SKM-1 (cell line): ENCODE results near the gene FITM1.
A peak's percentile ranks its signal among the peaks of the same experiment; 100 is the strongest.

ENCODE experiments used
- DNase-seq: peaks from one replicate; lab custom pipeline; 2025; ENCODE audit not compliant: unreplicated experiment; lab: John Stamatoyannopoulos, UW

Gene FITM1, protein sequence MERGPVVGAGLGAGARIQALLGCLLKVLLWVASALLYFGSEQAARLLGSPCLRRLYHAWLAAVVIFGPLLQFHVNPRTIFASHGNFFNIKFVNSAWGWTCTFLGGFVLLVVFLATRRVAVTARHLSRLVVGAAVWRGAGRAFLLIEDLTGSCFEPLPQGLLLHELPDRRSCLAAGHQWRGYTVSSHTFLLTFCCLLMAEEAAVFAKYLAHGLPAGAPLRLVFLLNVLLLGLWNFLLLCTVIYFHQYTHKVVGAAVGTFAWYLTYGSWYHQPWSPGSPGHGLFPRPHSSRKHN

GRCh38 chr14:24130380-24130716, at the start of gene FITM1:
Gene FITM1 (plus strand): TSS chr14:24130659. CDS start chr14:24131564, 905 bp downstream.
- no peak for DNase-seq

DNA sequence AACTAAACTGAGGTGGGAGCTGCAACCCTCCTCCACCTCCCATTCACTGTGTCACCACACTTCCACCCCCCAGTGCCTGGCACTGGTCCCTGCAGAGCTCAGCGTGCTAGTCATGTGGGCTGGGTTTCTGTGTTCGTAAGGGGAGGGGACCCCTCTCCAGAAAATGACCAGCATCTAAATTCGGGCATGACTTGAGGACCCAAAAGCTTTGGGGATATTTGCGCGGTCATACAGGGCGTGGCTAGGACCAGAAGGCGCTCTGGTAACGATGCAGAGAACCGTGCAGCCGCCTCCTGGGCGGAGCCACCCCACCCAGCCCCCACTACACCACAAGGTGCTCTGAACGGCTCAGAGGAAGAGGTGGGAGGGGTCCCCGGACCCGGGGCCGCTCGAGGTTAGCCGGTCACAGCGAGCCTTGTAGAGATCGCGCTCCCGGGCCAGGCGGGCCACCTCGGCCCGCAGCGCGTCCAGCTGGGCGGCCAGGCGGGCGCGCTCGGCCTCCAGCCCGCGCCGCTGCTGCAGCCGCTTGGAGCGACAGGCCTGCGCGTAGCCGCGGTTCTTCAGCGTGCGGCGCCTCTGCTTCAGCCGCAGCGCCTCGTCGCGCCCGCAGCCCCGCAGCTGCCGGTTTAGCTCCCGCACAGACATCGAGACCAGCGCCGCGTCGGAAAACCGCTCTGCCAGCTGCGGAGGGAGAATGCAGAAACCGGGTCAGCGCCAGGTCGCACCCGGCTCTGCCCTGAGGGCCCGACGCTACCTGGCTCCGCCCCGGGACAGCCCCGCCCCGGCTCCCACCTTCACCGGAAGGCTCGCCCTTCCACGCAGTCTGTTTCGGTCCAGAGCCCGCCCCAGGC, 49.3 kb upstream of the FITM1 start:
- DNase-seq = no peak

- DNase-seq = no peak
Observed at GRCh38 chr14:24081739-24082211, 48.7 kb upstream of the FITM1 start.

DNA sequence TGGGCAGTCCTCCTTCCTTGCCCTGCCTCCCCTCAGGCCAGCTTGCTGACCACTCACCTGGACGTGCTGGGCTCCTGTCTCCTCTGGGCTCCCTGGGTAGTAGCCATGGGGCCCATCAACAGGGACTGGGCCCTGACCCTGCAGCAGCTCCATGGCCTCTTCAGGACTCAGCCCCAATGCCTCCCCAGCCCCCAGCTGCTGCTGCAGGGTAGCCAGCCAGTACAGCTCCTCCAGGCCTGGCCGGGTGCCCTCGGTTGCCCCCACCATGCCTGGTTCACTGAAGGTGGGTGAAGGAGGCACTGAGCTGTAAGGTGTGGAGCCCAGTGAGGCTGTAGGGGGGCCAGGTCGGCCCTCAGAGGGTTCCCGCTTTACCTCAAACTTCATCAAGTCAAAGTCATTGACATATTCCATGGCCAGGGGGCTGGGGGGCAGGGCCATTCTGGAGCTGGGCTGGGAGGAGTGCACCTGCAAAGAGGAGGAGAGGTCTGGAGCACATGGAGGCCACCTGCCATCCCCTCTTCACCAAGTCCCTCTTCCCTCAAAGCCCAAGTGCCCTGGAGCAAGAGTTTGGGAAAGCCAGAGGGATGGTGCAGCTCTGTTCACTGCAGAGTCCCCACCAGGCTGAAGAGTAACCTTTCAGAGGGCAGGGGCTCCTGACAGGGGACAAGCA, 47.9 kb upstream of the FITM1 start:
- DNase-seq = no peak

GRCh38 chr14:24083462-24083861, 47.0 kb upstream of the FITM1 start:
- no peak for DNase-seq

- no peak for DNase-seq
Observed at GRCh38 chr14:24084440-24084839, 46.0 kb upstream of the FITM1 start.

GRCh38 chr14:24085215-24085614, 45.2 kb upstream of the FITM1 start:
- no peak for DNase-seq

DNA sequence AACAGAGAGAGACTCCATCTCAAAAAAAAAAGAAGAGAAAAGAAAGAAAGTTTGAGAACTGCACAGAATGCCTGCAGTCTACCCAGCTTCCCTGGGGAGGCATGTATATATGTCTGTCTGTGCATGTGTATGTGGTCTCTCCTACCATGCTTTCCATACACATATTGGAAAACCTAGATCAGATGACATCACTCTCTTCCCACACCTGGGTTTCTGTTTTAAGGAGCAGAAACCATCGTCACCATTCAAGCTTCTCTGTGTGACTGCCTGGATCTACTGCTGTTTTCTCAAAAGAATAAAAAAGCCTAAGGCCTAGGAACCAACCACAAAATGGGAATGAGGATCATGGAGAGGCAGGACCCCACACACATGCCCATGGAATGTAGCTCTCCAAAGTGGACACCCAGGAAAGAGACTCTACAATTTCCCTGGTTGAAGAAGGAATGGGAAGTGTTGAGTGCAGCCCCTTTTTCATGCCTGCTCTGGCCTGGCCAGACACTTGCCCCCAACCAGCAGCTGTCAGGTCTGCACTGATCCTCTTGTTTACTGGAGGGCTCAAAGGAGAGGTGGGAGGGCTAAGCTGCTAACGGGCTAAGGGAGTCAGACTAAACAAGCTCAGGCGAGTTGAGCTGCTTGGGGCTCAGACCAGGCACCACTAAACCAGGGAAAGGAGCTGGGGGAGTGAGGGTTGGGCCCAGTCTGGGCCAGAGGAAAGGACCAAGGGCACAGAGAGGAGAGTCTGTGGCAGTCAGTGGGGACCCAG, 44.1 kb upstream of the FITM1 start:
- no peak for DNase-seq

DNA sequence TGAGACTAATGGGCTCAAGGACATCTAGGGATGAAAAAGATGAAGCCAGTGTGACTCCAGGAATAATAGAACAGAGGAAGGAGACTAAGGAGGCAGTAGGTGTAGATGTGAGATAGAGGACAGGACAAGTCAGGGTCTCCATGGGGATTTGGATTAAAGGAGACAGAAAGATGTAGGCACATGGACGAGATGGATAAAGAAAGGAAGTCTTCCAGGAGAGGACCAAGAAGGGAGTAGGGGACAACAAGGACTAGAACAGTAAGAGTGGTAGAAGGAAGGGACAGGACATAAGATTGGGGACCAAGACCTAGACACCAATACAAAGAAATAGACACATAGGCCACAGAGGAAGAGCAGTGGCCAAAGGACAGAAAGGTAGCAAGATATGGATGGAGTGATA, 43.5 kb upstream of the FITM1 start:
- no peak for DNase-seq

- DNase-seq = no peak
Observed at GRCh38 chr14:24088095-24088494, 42.4 kb upstream of the FITM1 start.

- no peak for DNase-seq
Observed at GRCh38 chr14:24089890-24090289, 40.6 kb upstream of the FITM1 start.

GRCh38 chr14:24092110-24092504, 38.4 kb upstream of the FITM1 start:
- no peak for DNase-seq

DNA sequence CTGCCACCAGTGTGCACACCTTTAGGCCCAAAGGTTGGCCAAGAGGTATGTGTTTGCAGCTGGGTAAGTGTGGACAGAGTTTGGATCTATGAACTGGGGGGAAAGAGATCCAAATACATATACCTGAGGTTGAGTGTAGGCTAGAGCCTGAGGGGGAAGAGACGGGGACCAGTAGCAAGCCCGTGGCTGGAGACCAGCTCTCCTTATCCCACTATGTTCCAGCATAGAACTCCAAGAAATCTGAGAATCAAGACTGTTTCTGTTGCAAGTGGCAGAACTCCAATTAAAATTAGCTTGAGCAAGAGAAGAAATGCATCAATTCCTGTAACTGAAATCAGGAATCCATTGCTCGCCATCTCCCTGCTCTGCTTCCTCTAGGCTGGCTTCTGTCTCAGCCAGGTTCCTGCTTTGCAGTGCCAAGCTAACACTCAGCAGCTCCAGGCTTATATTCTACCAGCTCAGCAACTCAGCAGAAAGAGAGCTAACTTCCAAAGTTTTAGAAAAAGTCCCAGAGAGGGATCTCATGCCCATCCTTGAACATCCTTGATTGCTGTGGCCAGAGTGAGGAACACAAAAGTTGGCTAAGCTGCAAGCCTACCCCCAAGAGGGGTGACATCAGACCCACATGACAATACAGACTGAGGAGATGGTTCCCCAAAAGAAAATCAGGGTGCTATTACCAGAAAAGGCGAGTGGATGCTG, 37.8 kb upstream of the FITM1 start:
- no peak for DNase-seq

DNA sequence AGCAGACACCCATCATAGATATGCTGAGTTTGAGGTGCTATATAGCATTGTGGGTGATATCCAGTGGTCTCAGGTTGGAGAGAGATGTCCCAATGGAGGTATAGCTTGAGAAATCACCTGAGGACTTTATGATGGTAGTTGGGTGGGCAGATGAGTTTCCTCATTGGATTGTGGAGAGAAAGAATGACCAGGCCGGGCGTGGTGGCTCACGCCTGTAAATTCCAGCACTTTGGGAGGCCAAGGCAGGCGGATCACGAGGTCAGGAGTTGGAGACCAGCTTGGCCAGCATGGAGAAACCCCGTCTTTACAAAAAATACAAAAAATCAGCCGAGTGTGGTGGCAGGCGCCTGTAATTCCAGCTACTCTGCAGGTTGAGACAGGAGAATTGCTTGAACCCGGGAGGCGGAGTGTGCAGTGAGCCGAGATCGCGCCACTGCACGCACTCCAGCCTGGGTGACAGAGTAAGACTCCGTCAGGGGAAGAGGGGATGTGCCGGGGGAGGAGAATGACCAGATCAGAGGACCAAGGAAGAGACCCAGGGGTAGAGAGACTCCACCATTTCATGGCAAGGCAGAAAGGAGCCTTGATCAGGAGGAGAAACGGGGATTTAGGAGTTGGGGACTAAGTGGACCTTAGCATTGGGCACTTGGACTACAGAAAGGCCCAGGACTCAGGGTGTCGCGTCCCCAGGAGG, 37.1 kb upstream of the FITM1 start:
- DNase-seq = no peak

DNA sequence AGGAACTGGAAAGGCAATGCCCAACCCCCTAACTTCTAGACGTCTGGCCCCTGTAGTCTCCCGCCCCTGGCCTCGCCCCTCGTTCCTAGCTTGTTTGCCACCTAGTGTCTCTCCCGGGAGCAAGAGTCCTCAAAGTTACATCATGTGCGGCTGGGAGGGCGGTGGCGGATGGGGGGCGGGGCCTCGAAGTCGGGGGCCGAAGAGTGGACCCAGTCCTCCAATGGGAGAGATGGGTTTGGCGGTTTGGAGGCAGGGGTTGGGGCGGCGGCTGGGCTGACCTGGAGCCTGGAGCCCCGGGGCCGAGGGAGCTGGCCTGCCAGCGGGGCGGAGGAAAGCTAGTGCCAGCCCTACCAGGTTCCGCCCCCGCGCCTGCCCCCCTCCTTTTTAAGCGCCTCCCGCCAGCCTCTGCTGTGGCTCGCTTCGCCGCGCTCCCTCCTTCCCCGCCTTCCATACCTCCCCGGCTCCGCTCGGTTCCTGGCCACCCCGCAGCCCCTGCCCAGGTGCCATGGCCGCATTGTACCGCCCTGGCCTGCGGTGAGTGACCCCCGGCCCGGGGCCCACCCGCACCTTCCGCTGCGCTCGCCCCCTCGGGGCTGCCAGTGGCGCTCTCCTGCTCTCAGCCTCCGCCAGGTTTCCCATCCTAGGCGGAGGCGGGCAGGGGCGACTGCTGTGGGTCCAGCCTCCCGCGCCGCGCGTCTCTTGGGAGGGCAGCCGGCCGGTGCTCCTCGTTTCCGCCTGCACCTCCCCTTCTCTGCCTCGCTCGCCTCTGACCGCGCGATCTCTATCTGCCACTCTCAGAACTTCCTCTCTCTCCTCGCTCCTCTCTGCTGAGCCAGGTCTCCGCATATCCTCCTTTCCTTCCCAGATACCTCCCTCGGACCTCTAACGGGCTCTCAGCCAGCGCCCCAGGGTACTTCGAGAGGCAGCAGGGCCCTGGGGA, 36.3 kb upstream of the FITM1 start, which contains the start of gene PCK2:
Gene PCK2 (plus strand): TSS at position 411 of the 940 bp plus-strand sequence. CDS start 95 bp downstream, at position 506.
- peak; percentile 34 for DNase-seq

DNA sequence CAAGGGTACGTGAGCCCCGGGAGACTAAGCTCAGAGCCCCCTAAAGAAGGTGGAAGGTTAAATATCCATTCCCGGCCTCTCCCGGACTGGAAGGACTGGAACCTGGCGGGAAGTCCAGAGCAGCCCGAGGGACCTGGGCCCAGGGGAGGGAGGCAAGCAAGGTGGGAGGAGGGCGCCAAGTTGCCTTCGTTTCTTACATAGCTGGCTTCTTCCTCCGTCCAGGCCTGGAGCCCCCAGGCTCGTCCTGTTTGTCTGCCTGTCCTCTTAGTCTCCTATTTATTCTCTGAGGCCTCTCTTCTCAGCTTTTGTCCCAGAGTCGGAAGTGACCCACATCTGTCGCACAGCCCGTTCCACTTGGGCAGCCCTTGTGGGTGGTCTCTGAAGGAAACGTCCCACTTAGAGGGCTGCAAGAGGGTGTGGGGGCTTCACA, 35.6 kb upstream of the FITM1 start:
- DNase-seq = no peak

- DNase-seq = peak; percentile 6
Observed at GRCh38 chr14:24095271-24096068, 35.0 kb upstream of the FITM1 start.
